NB4 (cell line): ENCODE measurements around the gene RUFY4.

ENCODE experiments used
- DNase-seq: peaks from one replicate; pipeline ENCODE4 v3.0.0; 2010; ENCODE audit warnings: low read depth
- H3K4me3 ChIP-seq: one replicate; pipeline ENCODE4 v1.5.1; 2011; ENCODE audit warnings: mild to moderate bottlenecking, low read depth, low read length, moderate library complexity
- CTCF ChIP-seq: IDR thresholded peaks from one replicate; pipeline ENCODE4 v1.5.1; 2012; ENCODE audit warnings: low read depth, low read length
- MAX ChIP-seq: IDR thresholded peaks from 2 replicates; pipeline ENCODE4 v1.6.1; 2011; ENCODE audit warnings: low read depth, low read length
- MYC ChIP-seq: IDR thresholded peaks from 2 replicates; pipeline ENCODE4 v1.6.1; 2011; ENCODE audit warnings: low read depth, low read length
- POLR2A ChIP-seq: IDR thresholded peaks from 2 replicates; pipeline ENCODE4 v1.6.1; 2011; ENCODE audit warnings: mild to moderate bottlenecking; ENCODE audit not compliant: insufficient read length; ENCODE audit errors: extremely low read depth

The RUFY4 gene

GRCh38 chr2:218070587-218070986, 1.5 kb downstream of the RUFY4 start:
- H3K4me3 ChIP-seq, result no peak overlapping the region
- no peak for TF ChIP-seq MAX
- no peak for TF ChIP-seq POLR2A
- no peak for TF ChIP-seq CTCF
- TF ChIP-seq MYC, result no peak
- DNase-seq, result no peak

- no peak for DNase-seq
- no peak overlapping the region for H3K4me3 ChIP-seq
- TF ChIP-seq CTCF, result no peak
- no peak for TF ChIP-seq MAX
- no peak for TF ChIP-seq POLR2A
- no peak for TF ChIP-seq MYC
Measured at GRCh38 chr2:218071218-218071937, 2.3 kb downstream of the RUFY4 start.

- no peak for TF ChIP-seq POLR2A
- no peak for TF ChIP-seq MAX
- no peak for TF ChIP-seq CTCF
- TF ChIP-seq MYC, result no peak
- H3K4me3 ChIP-seq, result no peak overlapping the region
- DNase-seq, result no peak
Measured at GRCh38 chr2:218072002-218072401, 2.9 kb downstream of the RUFY4 start.

GRCh38 chr2:218072478-218073024, 3.5 kb downstream of the RUFY4 start:
- no peak for TF ChIP-seq MAX
- no peak for TF ChIP-seq POLR2A
- no peak for TF ChIP-seq CTCF
- TF ChIP-seq MYC, result no peak
- H3K4me3 ChIP-seq, result no peak overlapping the region
- DNase-seq, result no peak

GRCh38 chr2:218073185-218073584, 4.1 kb downstream of the RUFY4 start:
- TF ChIP-seq CTCF (no peak), MYC (no peak), POLR2A (no peak), MAX (no peak)
- no peak for DNase-seq
- no peak overlapping the region for H3K4me3 ChIP-seq
